Measurements from ENCODE around the gene MAMSTR.

The MAMSTR gene

GRCh38 chr19:48719263-48720171, at the start of gene MAMSTR:
Gene MAMSTR (minus strand): TSS chr19:48719725. CDS start chr19:48719031, 694 bp downstream.
- TF ChIP-seq GATA1 (IDR thresholded peaks at IDR 0.05; ENCODE audit: low read depth, low read length) = no peak
- no peak for TF ChIP-seq POLR2A (IDR thresholded peaks at IDR 0.05; ENCODE audit: low read length)
- DNase-seq = no peak

- DNase-seq = no peak
- no peak for TF ChIP-seq GATA1 (IDR thresholded peaks at IDR 0.05; ENCODE audit: low read depth, low read length)
- TF ChIP-seq POLR2A (IDR thresholded peaks at IDR 0.05; ENCODE audit: low read length) = no peak
Observed at GRCh38 chr19:48768994-48769713, 49.6 kb upstream of the MAMSTR start.

- DNase-seq = peak; percentile 69 to 76
Observed at GRCh38 chr19:48768171-48768753, 48.7 kb upstream of the MAMSTR start.

GRCh38 chr19:48765816-48766215, 46.3 kb upstream of the MAMSTR start:
- peak; percentile 80 to 90 for DNase-seq

- DNase-seq = no peak
Observed at GRCh38 chr19:48760504-48761205, 41.1 kb upstream of the MAMSTR start.

GRCh38 chr19:48757741-48758144, 38.2 kb upstream of the MAMSTR start:
- no peak for DNase-seq
- TF ChIP-seq GATA1 (IDR thresholded peaks at IDR 0.05; ENCODE audit: low read depth, low read length) = no peak
- no peak for TF ChIP-seq POLR2A (IDR thresholded peaks at IDR 0.05; ENCODE audit: low read length)

More at GRCh38 chr19:48760504-48761205, 41.1 kb upstream of the MAMSTR start:
- TF ChIP-seq POLR2A (IDR thresholded peaks at IDR 0.05; ENCODE audit: low read length) (no peak), GATA1 (IDR thresholded peaks at IDR 0.05; ENCODE audit: low read depth, low read length) (no peak)

GRCh38 chr19:48757089-48757675, 37.7 kb upstream of the MAMSTR start:
- TF ChIP-seq GATA1 (IDR thresholded peaks at IDR 0.05; ENCODE audit: low read depth, low read length) = no peak
- TF ChIP-seq POLR2A (IDR thresholded peaks at IDR 0.05; ENCODE audit: low read length) = no peak
- DNase-seq = no peak

GRCh38 chr19:48756686-48757085, 37.2 kb upstream of the MAMSTR start:
- DNase-seq = no peak
- TF ChIP-seq GATA1 (IDR thresholded peaks at IDR 0.05; ENCODE audit: low read depth, low read length) (no peak), POLR2A (IDR thresholded peaks at IDR 0.05; ENCODE audit: low read length) (no peak)

- no peak for DNase-seq
- no peak for TF ChIP-seq POLR2A (IDR thresholded peaks at IDR 0.05; ENCODE audit: low read length)
- no peak for TF ChIP-seq GATA1 (IDR thresholded peaks at IDR 0.05; ENCODE audit: low read depth, low read length)
Observed at GRCh38 chr19:48756212-48756611, 36.7 kb upstream of the MAMSTR start.

GRCh38 chr19:48755787-48756186, 36.3 kb upstream of the MAMSTR start:
- no peak for TF ChIP-seq GATA1 (IDR thresholded peaks at IDR 0.05; ENCODE audit: low read depth, low read length)
- no peak for TF ChIP-seq POLR2A (IDR thresholded peaks at IDR 0.05; ENCODE audit: low read length)
- no peak for DNase-seq

- DNase-seq = peak in 1 of 2 experiments; percentile 56
- TF ChIP-seq GATA1 (IDR thresholded peaks at IDR 0.05; ENCODE audit: low read depth, low read length) = no peak
- TF ChIP-seq POLR2A (IDR thresholded peaks at IDR 0.05; ENCODE audit: low read length) = no peak
Observed at GRCh38 chr19:48755084-48755641, 35.6 kb upstream of the MAMSTR start, which contains the start of gene FGF21. Gene FGF21 (plus strand): TSS chr19:48755524. CDS start chr19:48756237, 713 bp downstream.

GRCh38 chr19:48752496-48753365, 33.2 kb upstream of the MAMSTR start, which contains the start of gene FUT1:
Gene FUT1 (minus strand): TSS chr19:48752641. CDS start chr19:48751281, 1,360 bp downstream.
- TF ChIP-seq POLR2A (IDR thresholded peaks at IDR 0.05; ENCODE audit: low read length) (peak; percentile 45), GATA1 (IDR thresholded peaks at IDR 0.05; ENCODE audit: low read depth, low read length) (no peak)
- DNase-seq = peak; percentile 74 to 81

Measured in erythroblast (primary cell).